IMR-90 (cell line): Measurements from ENCODE around the gene POLD4. TPM values are rescaled to one million over a fixed set of nuclear protein-coding genes. Genes with fewer than 3 reads are reported as not detected.

Experiments used
- ATAC-seq: fragments of 200-7000 bp; cut with Tn5 transposase; 2 replicates; pipeline ENCODE4 v1.9.1; 2020; ENCODE audit warnings: low read depth, mild to moderate bottlenecking, moderate library complexity
- BruUV-seq: library from RNA; stranded (reverse); fragments of 400-500 nt; replicated peaks from 2 replicates; lab custom pipeline; 2021; lab: Mats Ljungman, UMichigan
- CTCF ChIA-PET: fragments of 300-600 bp; formaldehyde crosslinking; extraction: SDS; loops from one replicate; lab custom pipeline; 2021; ENCODE audit warnings: antibody characterized with exemption; lab: Yijun Ruan, JAX
- POLR2A ChIA-PET: fragments of 300-600 bp; sonication (Branson Sonifier 250); formaldehyde crosslinking; loops from one replicate; lab custom pipeline; 2022; ENCODE audit warnings: antibody characterized with exemption; ENCODE audit not compliant: unreplicated experiment; lab: Charles Lee
- DNase-seq: peaks from one replicate; pipeline ENCODE4 v3.0.0; 2013
- H2AFZ ChIP-seq: replicated peaks from 2 replicates; pipeline ENCODE3; 2013; ENCODE audit warnings: low read length, mild to moderate bottlenecking; ENCODE audit not compliant: poor library complexity
- H2AK5ac ChIP-seq: 2 replicates; pipeline ENCODE4 v1.6.1; 2013; ENCODE audit warnings: low read depth, low read length, inconsistent platforms
- H2AK9ac ChIP-seq: replicated peaks from 2 replicates; pipeline ENCODE3; 2013; ENCODE audit warnings: mild to moderate bottlenecking, low read depth, low read length, moderate library complexity; ENCODE audit not compliant: poor library complexity
- H2BK120ac ChIP-seq: 2 replicates; pipeline ENCODE4 v1.6.1; 2013; ENCODE audit warnings: low read depth, low read length, inconsistent platforms
- H2BK15ac ChIP-seq: 3 replicates; pipeline ENCODE4 v1.6.1; 2013; ENCODE audit warnings: low read depth, low read length, inconsistent platforms
- H2BK20ac ChIP-seq: 2 replicates; pipeline ENCODE4 v1.6.1; 2013; ENCODE audit warnings: low read depth, mild to moderate bottlenecking, inconsistent platforms, low read length, moderate library complexity
- H2BK5ac ChIP-seq: 2 replicates; pipeline ENCODE4 v1.6.1; 2013; ENCODE audit warnings: mild to moderate bottlenecking, low read depth, low read length, inconsistent platforms; ENCODE audit not compliant: poor library complexity, severe bottlenecking
- H3K14ac ChIP-seq: replicated peaks from 2 replicates; pipeline ENCODE4 v1.6.1; 2013; ENCODE audit warnings: low read depth, low read length, inconsistent platforms
- H3K18ac ChIP-seq: 2 replicates; pipeline ENCODE4 v1.6.1; 2013; ENCODE audit warnings: low read depth, low read length, control low read depth
- H3K23ac ChIP-seq: 2 replicates; pipeline ENCODE4 v1.6.1; 2013; ENCODE audit warnings: low read depth, low read length, inconsistent platforms
- H3K27ac ChIP-seq: 2 replicates; pipeline ENCODE4 v1.5.1; 2013; ENCODE audit warnings: mild to moderate bottlenecking, control low read depth, low read length; ENCODE audit not compliant: insufficient read depth
- H3K27me3 ChIP-seq: 2 replicates; pipeline ENCODE4 v1.6.1; 2013; ENCODE audit warnings: low read length; ENCODE audit not compliant: control insufficient read depth, insufficient read depth
- H3K36me3 ChIP-seq: 2 replicates; pipeline ENCODE4 v1.6.1; 2013; ENCODE audit warnings: low read length, mixed read lengths; ENCODE audit not compliant: control insufficient read depth, insufficient read depth
- H3K4ac ChIP-seq: 2 replicates; pipeline ENCODE4 v1.6.1; 2013; ENCODE audit warnings: low read depth, low read length, inconsistent platforms
- H3K4me1 ChIP-seq: 2 replicates; pipeline ENCODE4 v1.6.1; 2013; ENCODE audit warnings: low read length, mixed read lengths; ENCODE audit not compliant: control insufficient read depth, insufficient read depth
- H3K4me2 ChIP-seq: 2 replicates; pipeline ENCODE4 v1.6.1; 2013; ENCODE audit warnings: low read depth, mild to moderate bottlenecking, control low read depth, low read length, moderate library complexity
- H3K4me3 ChIP-seq: 2 replicates; pipeline ENCODE4 v1.5.1; 2013; ENCODE audit warnings: low read depth, mild to moderate bottlenecking, control low read depth, low read length, moderate library complexity; ENCODE audit not compliant: insufficient read depth
- H3K56ac ChIP-seq: 2 replicates; pipeline ENCODE4 v1.6.1; 2013; ENCODE audit warnings: low read length, inconsistent platforms; ENCODE audit not compliant: insufficient read depth; ENCODE audit errors: extremely low read depth
- H3K79me1 ChIP-seq, 2 experiments: 2 replicates each; pipeline ENCODE4 v1.6.1; 2013; ENCODE audit warnings: low read length in 2 of 2, inconsistent platforms in 1 of 2, low read depth in 1 of 2
- H3K9ac ChIP-seq: 2 replicates; pipeline ENCODE4 v1.6.1; 2013; ENCODE audit warnings: low read depth, low read length, control low read depth
- H3K9me1 ChIP-seq: 2 replicates; pipeline ENCODE4 v1.6.1; 2013; ENCODE audit warnings: low read length, inconsistent platforms; ENCODE audit not compliant: insufficient read depth
- H3K9me3 ChIP-seq: 2 replicates; pipeline ENCODE4 v1.6.1; 2013; ENCODE audit warnings: low read length; ENCODE audit not compliant: control insufficient read depth, insufficient read depth
- H4K20me1 ChIP-seq: 2 replicates; pipeline ENCODE4 v1.6.1; 2013; ENCODE audit warnings: low read length, inconsistent platforms; ENCODE audit not compliant: insufficient read depth
- H4K5ac ChIP-seq: 2 replicates; pipeline ENCODE4 v1.6.1; 2013; ENCODE audit warnings: mild to moderate bottlenecking, low read depth, low read length, control low read depth
- H4K8ac ChIP-seq, 2 experiments: 2 replicates each; pipeline ENCODE4 v1.6.1; 2013; ENCODE audit warnings: low read depth in 2 of 2, low read length in 2 of 2, control low read depth in 1 of 2, inconsistent platforms in 1 of 2
- H4K91ac ChIP-seq: 2 replicates; pipeline ENCODE4 v1.6.1; 2013; ENCODE audit warnings: low read depth, low read length, inconsistent platforms; ENCODE audit not compliant: insufficient read depth
- BHLHE40 ChIP-seq: fragments of 150-350 bp; IDR thresholded peaks from 2 replicates; pipeline ENCODE4 v1.6.1; 2016; ENCODE audit warnings: mild to moderate bottlenecking, low read depth, low read length
- CEBPB ChIP-seq: IDR thresholded peaks from 2 replicates; pipeline ENCODE4 v1.6.1; 2012; ENCODE audit warnings: low read depth, low read length, improper control_type of control experiment
- CHD1 ChIP-seq: IDR thresholded peaks from 2 replicates; pipeline ENCODE4 v1.6.1; 2012; ENCODE audit warnings: low read depth, low read length, improper control_type of control experiment
- CTCF ChIP-seq: conservative IDR thresholded peaks from 2 replicates; pipeline ENCODE4 v1.5.1; 2012; ENCODE audit warnings: mild to moderate bottlenecking, low read depth, low read length, improper control_type of control experiment
- ELK1 ChIP-seq: fragments of 150-350 bp; IDR thresholded peaks from 2 replicates; pipeline ENCODE4 v1.6.1; 2016; ENCODE audit warnings: low read depth, mild to moderate bottlenecking, low read length, moderate library complexity, borderline replicate concordance
- FOS ChIP-seq: fragments of 150-350 bp; IDR thresholded peaks from 2 replicates; pipeline ENCODE4 v1.6.1; 2016; ENCODE audit warnings: low read depth, low read length
- MAFK ChIP-seq: IDR thresholded peaks from 2 replicates; pipeline ENCODE4 v1.6.1; 2012; ENCODE audit warnings: low read depth, low read length, improper control_type of control experiment
- MAZ ChIP-seq: IDR thresholded peaks from 2 replicates; pipeline ENCODE4 v1.6.1; 2012; ENCODE audit warnings: low read depth, mild to moderate bottlenecking, low read length, improper control_type of control experiment, moderate library complexity, borderline replicate concordance
- MXI1 ChIP-seq: IDR thresholded peaks from 2 replicates; pipeline ENCODE4 v1.6.1; 2012; ENCODE audit warnings: low read depth, mild to moderate bottlenecking, low read length, moderate library complexity, borderline replicate concordance
- NFE2L2 ChIP-seq: fragments of 150-350 bp; IDR thresholded peaks from 2 replicates; pipeline ENCODE4 v1.6.1; 2016; ENCODE audit warnings: low read depth, mild to moderate bottlenecking, low read length
- POLR2A ChIP-seq: IDR thresholded peaks from 2 replicates; pipeline ENCODE4 v1.6.1; 2012; ENCODE audit warnings: mild to moderate bottlenecking, low read depth, low read length
- RAD21 ChIP-seq: IDR thresholded peaks from 2 replicates; pipeline ENCODE4 v1.6.1; 2012; ENCODE audit warnings: low read length, improper control_type of control experiment
- RCOR1 ChIP-seq: IDR thresholded peaks from 2 replicates; pipeline ENCODE4 v1.6.1; 2012; ENCODE audit warnings: mild to moderate bottlenecking, low read length, improper control_type of control experiment; ENCODE audit not compliant: insufficient replicate concordance
- RFX5 ChIP-seq: IDR thresholded peaks from 2 replicates; pipeline ENCODE4 v1.8.0; 2012; ENCODE audit warnings: low read depth, mild to moderate bottlenecking, low read length, moderate library complexity
- SMC3 ChIP-seq: fragments of 150-350 bp; IDR thresholded peaks from 2 replicates; pipeline ENCODE4 v1.6.1; 2016; ENCODE audit warnings: low read depth, mild to moderate bottlenecking, antibody characterized with exemption, low read length, moderate library complexity
- USF2 ChIP-seq: fragments of 150-350 bp; IDR thresholded peaks from 2 replicates; pipeline ENCODE4 v1.6.1; 2017; ENCODE audit warnings: mild to moderate bottlenecking, antibody characterized with exemption, low read length, low read depth
- WGBS, 2 experiments: methylation state at CpG; one replicate each; pipeline versions ENCODE4 v1.1.5 to v1.1.7; 2013; ENCODE audit warnings: missing lambda C conversion rate in 2 of 2; ENCODE audit not compliant: insufficient read length in 1 of 2; ENCODE audit errors: extremely low coverage in 2 of 2; 5-methylcytosine and 5-hydroxymethylcytosine counted together
- dilution Hi-C: fragments of 300-500 bp; cut with HindIII; formaldehyde crosslinking; loops from one replicate; pipeline ENCODE4 v1.14.3; 2018; ENCODE audit warnings: low sequenced_read_pairs; ENCODE audit not compliant: unreplicated experiment
- in situ Hi-C: fragments of 300-500 bp; cut with MboI; formaldehyde crosslinking; loops from 3 replicates; pipeline ENCODE4 v1.14.3; 2019; ENCODE audit warnings: low sequenced_read_pairs, inconsistent platforms, mixed read lengths
- intact Hi-C: fragments of 100-400 bp; cut with micrococcal nuclease; formaldehyde crosslinking; loops from 2 replicates; pipeline ENCODE4 v1.10.0; 2022
- polyA plus RNA-seq, 3 experiments: library from polyadenylated mRNA; depleted of rRNA; stranded (reverse); fragments of >200 nt; gene quantifications; 2 replicates each; pipeline ENCODE4 v1.2.3, GENCODE V29; 2012; ENCODE audit warnings: low replicate concordance in 1 of 3
- total RNA-seq: library from RNA; depleted of rRNA; stranded (reverse); fragments of >200 nt; gene quantifications from 2 replicates; pipeline ENCODE4 v1.2.3, GENCODE V29; 2012

The POLD4 gene
- total and polyA plus RNA-seq, 2 of the 4 experiments (the other 2 are of a cell fraction), result 46.4 to 133 TPM

- Histone ChIP-seq H3K4me1 (peaks cover 14% of the 10 kb centered on the region), H2BK20ac (no peak overlapping the region), H4K91ac (no peak overlapping the region), H3K18ac (no peak overlapping the region), H2AFZ (no peak overlapping the region), H3K9me1 (no peaks in the 10 kb centered on the region), H2BK120ac (no peak overlapping the region), H4K5ac (no peak overlapping the region), H4K20me1 (peaks cover 35% of the 10 kb centered on the region), H3K27me3 (no peaks in the 10 kb centered on the region), H3K4me2 (no peak overlapping the region), H3K9me3 (no peaks in the 10 kb centered on the region), H3K79me1 (peaks cover 17 to 39% of the 10 kb centered on the region in 2 experiments; a peak in 3 of 4 replicates), H2BK5ac (no peak overlapping the region), H2AK5ac (no peak overlapping the region), H2BK15ac (no peak overlapping the region), H3K9ac (no peak overlapping the region), H3K14ac (no peak overlapping the region), H3K4ac (no peak overlapping the region), H3K27ac (no peak overlapping the region), H3K4me3 (no peak overlapping the region), H2AK9ac (peak overlapping the region; percentile 42), H3K23ac (no peak overlapping the region), H3K56ac (no peak overlapping the region), H4K8ac (no peak overlapping the region), H3K36me3 (peaks cover 43% of the 10 kb centered on the region)
- intact Hi-C loops, result no loop called here
- in situ Hi-C loops, result no loop called here
- no peak for ATAC-seq
- no peak for DNase-seq
- POLR2A ChIA-PET, result no interaction called here
- no CpG with 5 or more reads among the region's 6 CpGs for WGBS, 2 experiments
- dilution Hi-C loops, result no loop called here
- CTCF ChIA-PET, result no interaction called here
- BruUV-seq, result no TSS peak
- TF ChIP-seq RCOR1 (no peak), RAD21 (no peak), CEBPB (no peak), ELK1 (no peak), USF2 (no peak), CHD1 (no peak), NFE2L2 (no peak), SMC3 (no peak), BHLHE40 (no peak), POLR2A (no peak), RFX5 (no peak), MAFK (no peak), CTCF (no peak), MAZ (no peak), MXI1 (no peak), FOS (no peak)
Measured at GRCh38 chr11:67397536-67397935, 44.2 kb upstream of the POLD4 start.
